ENCODE measurements around the gene NACA2.

Gene NACA2

DNA sequence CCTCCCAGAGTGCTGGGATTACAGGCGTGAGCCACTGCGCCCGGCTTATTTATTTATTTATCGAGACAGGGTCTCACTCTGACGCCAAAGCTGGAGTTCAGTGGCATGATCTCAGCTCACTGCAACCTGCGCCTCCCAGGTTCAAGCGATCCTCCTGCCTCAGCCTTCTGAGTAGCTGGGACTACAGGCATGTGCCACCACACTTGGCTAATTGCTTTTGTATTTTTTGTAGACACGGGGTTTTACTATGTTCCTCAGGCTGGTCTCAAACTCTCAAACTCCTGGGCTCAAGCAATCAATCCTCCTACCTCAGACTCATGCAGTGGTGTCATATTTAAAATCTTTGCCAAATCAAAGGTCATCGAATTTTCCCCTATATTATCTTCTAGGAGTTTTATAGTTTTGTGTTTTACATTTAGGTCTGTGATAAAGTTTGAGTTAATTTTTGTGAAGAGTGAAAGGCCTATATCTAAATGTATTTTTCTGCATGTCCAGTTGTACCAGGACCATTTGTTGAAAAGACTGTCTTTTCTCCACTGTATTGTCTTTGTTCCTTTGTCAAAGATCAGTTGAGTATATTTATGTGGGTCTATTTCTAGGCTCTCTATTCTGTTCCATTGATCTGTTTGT, 47.1 kb downstream of the NACA2 start:
- DNase-seq: no peak

DNA sequence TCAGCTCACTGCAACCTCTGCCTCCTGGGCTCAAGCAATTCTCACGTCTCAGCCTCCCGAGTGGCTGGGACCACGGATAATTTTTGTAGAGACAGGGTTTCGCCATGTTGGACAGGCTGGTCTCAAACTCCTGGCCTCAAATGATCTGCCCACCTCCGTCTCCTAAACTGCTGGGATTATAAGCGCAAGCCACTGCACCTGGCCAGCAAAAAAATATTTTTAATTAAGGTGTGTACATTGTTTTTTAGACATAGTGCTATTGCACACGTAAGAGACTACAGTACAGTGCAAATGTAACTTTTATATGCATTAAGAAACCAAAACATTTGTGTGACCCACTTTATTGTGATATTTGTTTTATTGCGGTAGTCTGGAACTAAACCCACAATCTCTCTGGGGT, 49.0 kb downstream of the NACA2 start:
- DNase-seq: no peak

DNA sequence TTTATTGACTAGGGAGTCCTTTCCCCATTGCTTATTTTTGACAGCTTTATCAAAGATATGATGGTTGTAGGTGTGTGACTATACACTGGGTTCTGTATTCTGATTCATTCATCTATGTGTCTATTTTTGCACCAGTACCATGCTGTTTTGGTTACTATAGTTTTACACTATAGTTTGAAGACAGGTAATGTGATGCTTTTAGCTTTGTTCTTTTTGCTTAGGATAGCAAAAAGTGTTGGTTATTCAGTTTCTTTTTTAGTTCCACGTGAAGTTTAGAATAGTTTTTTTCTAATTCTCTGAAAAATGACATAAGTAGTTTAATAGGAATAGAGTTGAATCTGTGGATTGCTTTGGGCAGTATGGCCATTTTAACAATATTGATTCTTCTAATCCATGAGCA, 50.1 kb downstream of the NACA2 start:
- DNase-seq: no peak
